Activated gamma-delta T cell treated with Interleukin-2 at 50 U/mL for 16 hours (primary cell): ENCODE measurements around the gene CFAP157.
"Not testable (repeated sequence)": the region's sequence is repeated elsewhere in the genome, so short reads cannot be mapped to it uniquely, and the experiment has no call there.

Experiments
- DNase-seq: peaks from one replicate; pipeline ENCODE4 v3.0.0-alpha.2; 2020

Gene CFAP157

DNA sequence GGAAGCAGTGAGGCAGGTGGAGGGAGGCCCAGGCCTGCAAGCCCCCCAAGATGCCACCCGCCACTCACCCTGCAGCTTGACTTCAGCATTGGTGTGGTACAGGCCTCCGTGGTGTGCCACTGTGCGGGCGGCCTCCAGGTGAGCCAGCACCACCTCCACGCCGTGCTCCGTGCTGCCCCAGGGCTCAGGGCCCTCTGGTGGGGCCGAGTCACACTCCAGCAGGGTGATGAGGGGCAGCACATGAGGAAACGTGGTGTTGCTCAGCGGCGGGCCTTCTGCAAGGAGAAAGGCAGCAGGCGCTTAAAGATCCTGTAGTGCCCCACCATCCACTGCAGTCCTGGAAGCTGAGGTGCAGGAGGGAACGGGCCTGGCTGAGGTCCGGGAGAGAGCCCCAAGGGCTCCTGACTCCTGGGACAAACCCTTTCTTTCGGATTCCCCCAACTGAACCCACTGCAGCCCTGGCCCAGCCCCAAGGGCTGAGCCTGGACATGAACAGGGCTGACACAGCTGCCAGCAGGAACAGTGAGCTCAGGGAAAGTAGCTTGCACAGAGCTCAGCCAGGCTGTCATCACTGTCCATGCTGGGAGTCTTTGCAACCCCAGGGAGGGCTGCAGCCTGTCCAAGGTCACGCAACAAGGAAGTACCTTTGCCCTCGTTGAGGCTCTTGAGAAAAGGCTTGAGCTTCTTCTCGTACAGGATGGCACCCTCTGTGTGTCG is 33.0 kb downstream of the CFAP157 start:
- DNase-seq, result no peak

DNA sequence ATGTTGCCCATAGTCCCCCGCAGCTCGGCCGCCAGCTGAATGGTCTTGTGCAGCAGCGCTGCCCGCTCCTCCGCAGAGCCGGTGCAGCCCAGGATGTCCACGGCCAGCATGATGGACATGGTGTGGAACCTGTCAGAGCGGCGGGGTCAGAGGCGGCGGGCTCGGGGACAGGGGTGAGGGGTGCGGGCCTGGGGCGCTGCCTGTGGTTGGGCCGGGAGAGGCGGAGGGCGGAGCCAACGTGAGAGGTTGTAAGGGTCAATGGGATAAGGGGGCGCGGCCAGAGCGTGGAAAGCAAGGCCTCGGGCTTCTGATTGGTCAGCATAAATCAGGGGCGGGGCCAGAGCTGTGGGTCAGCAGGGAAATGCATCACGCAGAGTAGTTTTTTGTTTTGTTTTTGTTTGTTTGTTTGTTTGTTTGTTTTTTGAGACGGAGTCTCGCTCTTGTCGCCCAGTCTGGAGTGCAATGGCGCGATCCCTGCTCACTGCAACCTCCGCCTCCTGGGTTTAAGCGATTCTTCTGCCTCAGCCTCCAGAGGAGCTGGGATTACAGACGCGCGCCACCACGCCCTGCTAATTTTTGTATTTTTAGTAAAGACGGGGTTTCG is 35.1 kb downstream of the CFAP157 start:
- DNase-seq, result no peak

DNA sequence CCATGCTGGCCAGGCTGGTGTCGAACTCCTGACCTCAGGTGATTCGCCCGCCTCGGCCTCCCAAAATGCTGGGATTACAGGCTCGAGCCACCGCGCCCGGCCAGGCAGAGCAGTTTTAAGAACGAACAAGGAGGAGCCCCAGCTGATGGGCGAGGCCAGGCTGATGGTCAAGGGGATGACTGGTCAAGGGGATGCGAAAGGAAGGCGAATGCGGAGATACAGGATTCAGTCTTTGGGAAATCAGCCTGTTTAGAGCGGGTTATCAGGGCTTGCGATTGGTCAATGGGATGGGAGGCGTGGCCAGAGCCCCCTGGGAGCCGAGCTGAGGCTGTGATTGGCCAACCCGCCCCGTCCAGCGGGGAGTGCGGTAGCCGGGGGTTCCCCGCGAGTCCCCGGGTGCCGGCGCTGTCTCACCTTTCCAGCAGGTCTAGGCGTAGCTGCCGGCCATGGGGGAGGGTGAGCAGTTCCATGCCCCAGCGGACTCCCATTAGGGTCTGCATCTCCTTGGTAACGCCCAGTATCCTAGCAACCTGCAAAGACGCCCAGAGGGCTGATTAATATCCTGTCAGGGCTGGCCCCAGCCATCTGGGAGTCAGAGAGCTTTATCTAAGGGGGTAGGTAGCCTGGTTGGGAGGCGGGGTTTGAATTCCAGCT is 35.8 kb downstream of the CFAP157 start:
- DNase-seq, result no peak

DNA sequence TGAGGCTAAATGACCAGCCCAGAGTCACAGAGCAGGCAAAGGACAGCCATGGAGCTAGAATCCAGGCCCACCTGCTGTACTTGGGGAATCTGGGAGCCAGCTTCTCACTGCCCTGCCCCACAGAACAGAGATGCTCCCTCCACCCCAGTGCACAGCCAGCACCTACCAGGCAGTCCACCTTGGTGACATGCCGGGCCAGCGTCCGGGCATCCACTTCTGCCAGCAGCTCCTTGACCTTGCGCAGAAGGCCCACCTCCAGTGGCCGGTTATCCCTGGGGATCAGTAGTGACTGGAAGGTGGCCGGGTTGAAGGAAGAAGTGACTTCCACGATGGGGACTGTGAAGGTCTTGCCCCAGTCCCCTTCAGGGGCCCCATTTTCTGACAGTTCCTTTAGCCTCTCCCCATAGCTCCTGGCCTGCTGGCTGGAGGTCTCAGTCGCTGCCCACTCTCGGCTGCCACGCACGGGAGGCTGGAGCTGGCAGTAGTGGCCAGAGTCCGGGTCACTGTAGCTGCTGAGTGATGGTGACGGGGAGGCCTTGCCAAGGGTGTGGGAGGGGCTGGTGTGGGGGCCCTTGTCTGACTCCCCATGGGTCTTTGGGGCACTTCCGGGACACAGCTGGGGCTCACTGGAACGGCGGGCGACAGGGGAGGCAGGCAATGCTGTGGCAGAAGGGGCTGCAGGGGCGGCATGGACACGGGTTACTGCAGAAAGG is 37.8 kb downstream of the CFAP157 start:
- DNase-seq, result no peak

- DNase-seq, result peak; percentile 61
These were observed 40.3 kb downstream of the CFAP157 start for GRCh38 chr9:127746959-127747569.

- no peak for DNase-seq
These were observed 42.5 kb downstream of the CFAP157 start for GRCh38 chr9:127749090-127749787.

GRCh38 chr9:127751269-127752054 is 44.7 kb downstream of the CFAP157 start:
- no peak for DNase-seq

GRCh38 chr9:127753148-127753547 is 46.4 kb downstream of the CFAP157 start:
- DNase-seq, result no peak

DNA sequence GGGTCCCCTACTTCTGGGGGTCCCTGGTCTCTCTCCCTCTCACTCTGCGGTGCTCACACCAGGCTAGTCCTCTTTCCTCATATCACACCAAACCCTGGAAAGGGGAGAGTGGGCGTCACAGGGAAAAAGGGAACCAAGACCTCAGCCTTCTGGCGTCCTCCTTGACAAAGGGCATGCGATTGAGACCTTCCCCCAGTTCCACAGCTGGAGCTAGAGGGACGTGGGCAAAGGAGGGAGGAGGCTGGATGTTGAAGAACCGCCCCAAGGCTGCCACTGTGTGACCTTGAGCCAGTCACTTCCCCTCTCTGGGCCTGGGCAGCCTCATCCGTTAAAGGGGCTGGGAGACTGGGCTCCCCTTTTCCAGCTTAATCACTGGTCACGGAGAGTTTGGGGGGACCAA is 46.8 kb downstream of the CFAP157 start:
- no peak for DNase-seq

DNA sequence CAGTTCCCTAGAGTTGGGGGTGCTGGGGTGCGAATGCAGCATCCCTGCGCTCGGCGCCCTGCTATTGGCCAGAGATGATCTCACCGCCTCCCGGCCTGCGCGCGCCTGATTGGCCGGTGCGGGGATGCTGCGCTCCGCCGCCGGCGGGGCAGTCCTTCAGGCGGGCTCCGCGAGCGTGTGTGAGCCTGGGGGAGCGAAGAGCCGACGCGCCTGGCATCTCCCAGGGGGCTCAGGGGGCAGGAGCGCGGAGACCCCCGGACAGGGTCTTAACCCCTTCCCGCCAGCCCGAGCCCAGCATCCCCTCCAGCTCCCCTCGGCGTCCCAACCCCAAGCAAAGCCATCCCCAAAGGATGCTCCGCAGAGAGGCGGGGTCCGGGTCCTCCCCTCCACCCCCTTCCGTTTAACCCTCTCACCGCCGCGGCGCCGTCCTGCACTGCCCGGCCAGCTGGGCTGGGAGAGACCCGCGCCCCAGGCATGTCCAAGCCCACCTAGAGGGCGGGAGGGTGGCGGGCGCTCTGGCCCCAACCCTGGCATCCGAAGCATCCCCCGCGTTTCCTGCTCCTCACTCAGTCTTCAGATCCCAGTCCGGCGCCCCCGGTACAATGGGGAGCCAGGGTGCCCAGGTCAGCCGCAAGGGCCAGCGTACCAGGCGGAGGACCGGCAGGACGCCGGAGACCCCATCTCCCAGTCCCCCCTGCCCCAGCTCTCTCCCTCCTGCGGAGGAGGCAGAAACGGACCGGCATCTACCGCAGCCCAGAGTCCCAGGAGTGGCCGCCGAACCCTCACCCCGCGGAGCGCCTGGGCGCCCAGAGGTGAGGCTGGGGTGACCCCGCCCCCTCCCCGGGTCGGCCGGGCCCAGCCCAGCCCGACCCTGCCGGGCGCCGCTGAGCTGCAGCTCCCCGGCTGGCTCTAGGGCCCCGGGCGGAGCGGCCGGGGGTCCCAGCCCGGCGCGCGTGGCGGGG is 47.6 kb downstream of the CFAP157 start:
- no peak for DNase-seq

DNA sequence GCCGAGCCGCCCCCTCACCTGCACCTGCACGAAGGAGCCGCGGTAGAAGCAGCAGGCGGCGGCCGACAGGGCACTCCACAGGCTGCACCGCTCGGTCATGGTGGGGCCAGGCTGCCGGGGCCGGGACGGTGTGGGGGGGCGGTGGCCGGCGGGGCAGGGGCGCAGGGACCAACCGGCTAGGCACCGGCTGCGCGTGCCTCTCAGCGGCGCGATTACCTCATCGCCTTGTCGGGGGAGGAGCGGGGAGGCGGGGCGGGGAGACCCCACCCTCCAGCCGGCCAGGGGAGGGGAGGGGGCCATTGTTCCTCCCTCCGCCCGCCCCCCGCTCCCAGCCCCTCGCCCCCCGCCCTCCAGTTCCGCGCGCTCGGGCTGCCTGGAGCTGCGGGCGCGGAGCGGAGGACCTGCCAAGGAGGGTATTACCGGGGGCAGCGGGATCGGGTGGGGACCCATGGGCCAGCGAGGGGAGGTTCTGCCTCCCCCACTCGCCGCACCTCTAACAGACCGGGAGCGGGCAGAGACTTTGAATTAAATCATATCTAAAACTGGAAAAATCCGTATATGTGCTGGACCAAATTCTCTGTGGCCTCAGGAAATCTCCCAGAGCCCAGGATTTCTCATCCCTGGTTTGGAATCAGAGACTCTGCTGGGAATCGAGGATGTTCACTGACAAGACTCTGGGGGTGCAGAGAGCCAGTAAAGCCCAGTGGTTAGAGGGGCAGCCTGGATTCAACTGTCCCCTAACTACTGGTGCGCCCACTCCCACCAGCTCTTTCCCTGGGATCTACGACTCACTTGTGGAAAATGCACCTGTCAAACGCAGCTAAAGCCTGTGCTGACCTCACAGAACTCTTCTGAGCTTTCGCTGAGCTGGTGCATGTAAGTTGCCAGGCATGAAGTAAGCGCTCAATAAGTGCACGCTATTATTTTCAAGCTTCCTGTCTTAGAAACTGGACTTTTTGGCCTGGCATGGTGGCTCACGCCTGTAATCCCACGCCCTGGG is 48.6 kb downstream of the CFAP157 start:
- DNase-seq, result no peak

- no peak for DNase-seq
These were observed 49.4 kb downstream of the CFAP157 start for GRCh38 chr9:127756233-127756632.

- not testable (repeated sequence) for DNase-seq
These were observed 50.0 kb downstream of the CFAP157 start for GRCh38 chr9:127756776-127757175.

GRCh38 chr9:127758843-127759242 is 52.1 kb downstream of the CFAP157 start:
- no peak for DNase-seq

GRCh38 chr9:127761061-127761460 is 54.3 kb downstream of the CFAP157 start:
- no peak for DNase-seq

GRCh38 chr9:127761491-127761956 is 54.7 kb downstream of the CFAP157 start:
- no peak for DNase-seq

GRCh38 chr9:127762111-127762676 is 55.4 kb downstream of the CFAP157 start:
- no peak for DNase-seq

- DNase-seq, result no peak
These were observed 57.2 kb downstream of the CFAP157 start for GRCh38 chr9:127763918-127764384.
